NCI-H2029 treated with DMSO at 0.1 percent for 48 hours (cell line): ENCODE results near the gene RNF112.
A peak's percentile ranks its signal among the peaks of the same experiment; 100 is the strongest.
"Not testable (repeated sequence)": the region's sequence is repeated elsewhere in the genome, so short reads cannot be mapped to it uniquely, and the experiment has no call there.

ENCODE experiments used
- DNase-seq: peaks from one replicate; lab custom pipeline; 2025; lab: John Stamatoyannopoulos, UW

Gene RNF112

GRCh38 chr17:19413761-19414160 is 2.7 kb downstream of the RNF112 start:
- no peak for DNase-seq

GRCh38 chr17:19414396-19415280 is 3.6 kb downstream of the RNF112 start:
- no peak for DNase-seq

GRCh38 chr17:19415311-19415710 is 4.3 kb downstream of the RNF112 start:
- DNase-seq = no peak

- DNase-seq = no peak
Observed at GRCh38 chr17:19415806-19416775, 5.1 kb downstream of the RNF112 start.

- DNase-seq = no peak
Observed at GRCh38 chr17:19417611-19418010, 6.6 kb downstream of the RNF112 start.

GRCh38 chr17:19418251-19418992 is 7.4 kb downstream of the RNF112 start:
- no peak for DNase-seq

GRCh38 chr17:19421219-19421618 is 10.2 kb downstream of the RNF112 start:
- DNase-seq = no peak

GRCh38 chr17:19421926-19422325 is 10.9 kb downstream of the RNF112 start:
- DNase-seq = no peak

- DNase-seq = no peak
Observed at GRCh38 chr17:19424934-19425868, 14.2 kb downstream of the RNF112 start.

GRCh38 chr17:19426631-19427030 is 15.6 kb downstream of the RNF112 start:
- no peak for DNase-seq

GRCh38 chr17:19431691-19432090 is 20.7 kb downstream of the RNF112 start:
- no peak for DNase-seq

GRCh38 chr17:19433255-19433654 is 22.2 kb downstream of the RNF112 start:
- no peak for DNase-seq

GRCh38 chr17:19433727-19434340 is 22.8 kb downstream of the RNF112 start:
- DNase-seq = no peak

GRCh38 chr17:19440421-19440820 is 29.4 kb downstream of the RNF112 start:
- no peak for DNase-seq

- not testable (repeated sequence) for DNase-seq
Observed at GRCh38 chr17:19441288-19441687, 30.3 kb downstream of the RNF112 start.

GRCh38 chr17:19442731-19443130 is 31.7 kb downstream of the RNF112 start:
- DNase-seq = no peak

GRCh38 chr17:19443148-19443547 is 32.1 kb downstream of the RNF112 start:
- DNase-seq = no peak

- DNase-seq = no peak
Observed at GRCh38 chr17:19445105-19445504, 34.1 kb downstream of the RNF112 start.

GRCh38 chr17:19446577-19446976 is 35.5 kb downstream of the RNF112 start:
- not testable (repeated sequence) for DNase-seq

- DNase-seq = peak; percentile 25
Observed at GRCh38 chr17:19447085-19447583, 36.1 kb downstream of the RNF112 start.
